HG02678 (cell line): ENCODE data around the gene EXOC1.

ENCODE experiments used
- ATAC-seq: cut with Tn5 transposase; IDR thresholded peaks from one replicate; pipeline ENCODE4 v1.9.1; 2021; ENCODE audit warnings: mild to moderate bottlenecking, moderate library complexity; ENCODE audit not compliant: unreplicated experiment

EXOC1 gene

DNA sequence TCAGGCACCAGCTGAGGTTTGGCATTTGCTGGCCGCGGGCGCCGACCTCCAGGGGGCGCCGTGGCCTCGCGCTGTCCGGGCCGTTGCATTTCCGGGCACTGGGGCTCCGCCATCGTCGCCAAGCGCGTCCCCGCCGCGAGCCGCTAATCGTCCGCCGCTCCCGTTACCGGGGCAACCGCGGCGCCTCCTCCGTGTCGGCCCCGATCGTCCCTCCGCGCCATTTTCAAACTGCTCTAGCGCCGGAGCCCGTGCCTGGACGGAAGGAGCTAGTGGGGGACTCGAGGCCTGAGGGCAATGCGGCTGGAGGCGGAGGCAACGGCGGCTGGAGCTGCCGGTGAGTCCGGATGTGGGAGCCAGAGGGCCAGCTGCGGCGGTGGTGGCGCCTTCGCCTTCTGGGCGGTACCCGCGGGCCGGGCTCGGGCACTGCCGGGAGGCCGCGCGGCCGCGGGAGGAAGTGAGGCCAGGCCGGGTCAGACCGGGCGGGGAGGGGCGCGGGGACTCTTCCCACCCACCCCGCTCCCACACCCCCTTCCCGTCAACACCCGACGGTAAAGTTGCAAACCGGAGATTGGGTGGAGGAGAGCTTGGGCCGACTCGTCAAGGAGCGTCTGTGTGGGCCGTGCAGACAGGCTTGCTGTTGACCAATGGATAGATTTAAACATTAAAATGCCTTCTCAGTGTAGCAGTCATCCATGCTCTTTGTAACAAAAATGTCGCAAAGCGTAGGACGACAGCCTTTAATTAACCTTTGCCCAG is 95.5 kb downstream of the EXOC1 start, which contains the start of gene CEP135:
TSS of gene CEP135 (plus strand) at position 220 of the 756 bp plus-strand sequence. CDS start 3,186 bp downstream, outside the sequence.
- ATAC-seq, result peak; percentile 69

DNA sequence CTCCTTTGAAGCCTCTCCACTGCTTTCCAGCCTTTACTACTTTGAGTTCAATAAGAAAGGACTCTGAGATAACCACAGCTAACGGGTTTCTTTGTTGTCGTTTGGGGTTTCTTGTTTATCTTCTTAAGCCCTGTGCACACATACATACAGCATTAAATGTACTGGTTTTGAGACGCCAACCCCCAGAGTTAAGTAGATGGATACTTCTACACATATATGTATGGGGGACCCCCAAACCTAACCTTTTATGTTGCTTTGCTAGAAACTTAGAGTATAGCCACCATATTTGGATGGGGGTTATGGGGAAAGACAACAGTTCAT is 96.0 kb downstream of the EXOC1 start:
- ATAC-seq, result no peak

DNA sequence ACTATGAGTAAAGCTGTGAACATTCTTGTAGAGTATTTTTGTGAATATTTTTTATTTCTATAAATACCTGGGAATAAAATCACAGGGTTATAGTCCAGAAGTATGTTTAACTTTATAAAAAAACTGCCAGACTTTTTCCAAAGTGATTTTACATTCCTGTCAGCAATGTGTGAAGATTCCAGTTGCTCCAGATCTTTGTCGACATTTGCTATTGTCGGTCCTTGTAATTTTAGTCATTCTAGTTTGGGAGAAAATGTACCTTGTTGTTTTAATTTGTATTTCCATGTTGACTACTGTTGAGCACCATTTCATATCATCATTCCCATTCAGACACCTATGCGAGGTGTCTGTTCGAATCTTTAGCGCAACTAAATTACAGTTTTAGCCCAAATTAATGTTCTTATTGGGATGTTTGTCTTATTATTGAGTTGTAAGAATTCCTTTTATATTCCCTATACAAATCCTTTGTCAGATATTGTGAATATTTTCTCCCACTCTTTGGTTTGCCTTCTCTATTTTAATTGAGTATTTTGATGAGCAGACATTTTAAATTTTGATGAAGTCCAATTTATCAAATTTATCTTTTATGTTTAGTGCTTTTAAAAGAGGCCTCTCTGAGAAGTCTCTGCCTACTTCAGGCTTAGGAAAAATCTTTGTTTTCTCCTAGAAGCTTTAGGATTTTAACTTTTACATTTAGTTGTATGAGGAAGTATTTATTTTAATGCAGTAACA is 97.9 kb downstream of the EXOC1 start:
- no peak for ATAC-seq
